PFSK-1 (cell line): Measurements from ENCODE around the gene RHO.

Source experiments
- FOXP2 ChIP-seq: optimal IDR thresholded peaks from 2 replicates; pipeline ENCODE3; 2011; ENCODE audit warnings: borderline replicate concordance, control low read depth, inconsistent platforms; ENCODE audit not compliant: insufficient read depth; ENCODE audit errors: extremely low read length, extremely low read depth
- POLR2AphosphoS5 ChIP-seq: IDR thresholded peaks from 2 replicates; pipeline ENCODE4 v1.6.1; 2012; ENCODE audit warnings: low read depth, mild to moderate bottlenecking, control low read depth, low read length, moderate library complexity
- REST ChIP-seq, 2 experiments: IDR thresholded peaks; 2 replicates each; pipeline versions ENCODE4 v1.6.1 to v1.8.0; 2011 to 2012; ENCODE audit warnings: low read depth in 2 of 2, low read length in 2 of 2, control low read depth in 1 of 2, inconsistent platforms in 1 of 2, mild to moderate bottlenecking in 1 of 2, moderate library complexity in 1 of 2; ENCODE audit not compliant: insufficient read depth in 1 of 2
- SIN3A ChIP-seq: IDR thresholded peaks from 2 replicates; pipeline ENCODE4 v1.6.1; 2012; ENCODE audit warnings: mild to moderate bottlenecking, low read length, moderate library complexity, borderline replicate concordance; ENCODE audit not compliant: insufficient read depth
- TAF1 ChIP-seq: IDR thresholded peaks from 2 replicates; pipeline ENCODE4 v1.6.1; 2012; ENCODE audit warnings: low read length, control low read depth, borderline replicate concordance; ENCODE audit not compliant: insufficient read depth

The RHO gene

GRCh38 chr3:129486664-129487035 is 41.8 kb upstream of the RHO start:
- TF ChIP-seq REST (IDR thresholded peaks at IDR 0.05; ENCODE audit: insufficient read depth in 1 of 2, low read depth in 2 of 2, low read length in 2 of 2) (no peak), TAF1 (no peak), FOXP2 (no peak), POLR2AphosphoS5 (no peak), SIN3A (no peak)

GRCh38 chr3:129487183-129487867 is 41.1 kb upstream of the RHO start:
- TF ChIP-seq SIN3A (no peak), REST (IDR thresholded peaks at IDR 0.05; ENCODE audit: insufficient read depth in 1 of 2, low read depth in 2 of 2, low read length in 2 of 2) (no peak), FOXP2 (no peak), TAF1 (no peak), POLR2AphosphoS5 (no peak)

GRCh38 chr3:129490273-129490675 is 38.2 kb upstream of the RHO start:
- TF ChIP-seq TAF1 (no peak), REST (IDR thresholded peaks at IDR 0.05; ENCODE audit: insufficient read depth in 1 of 2, low read depth in 2 of 2, low read length in 2 of 2) (no peak), FOXP2 (no peak), POLR2AphosphoS5 (no peak), SIN3A (no peak)

GRCh38 chr3:129491794-129492193 is 36.6 kb upstream of the RHO start:
- TF ChIP-seq TAF1, result no peak
- TF ChIP-seq POLR2AphosphoS5, result no peak
- TF ChIP-seq REST (IDR thresholded peaks at IDR 0.05; ENCODE audit: insufficient read depth in 1 of 2, low read depth in 2 of 2, low read length in 2 of 2), result no peak
- no peak for TF ChIP-seq FOXP2
- TF ChIP-seq SIN3A, result no peak

GRCh38 chr3:129492691-129493090 is 35.7 kb upstream of the RHO start:
- TF ChIP-seq FOXP2, result no peak
- no peak for TF ChIP-seq POLR2AphosphoS5
- no peak for TF ChIP-seq SIN3A
- TF ChIP-seq TAF1, result no peak
- no peak for TF ChIP-seq REST (IDR thresholded peaks at IDR 0.05; ENCODE audit: insufficient read depth in 1 of 2, low read depth in 2 of 2, low read length in 2 of 2)
